Measurements from ENCODE around the gene POLR2F.
A peak's percentile ranks its signal among the peaks of the same experiment; 100 is the strongest.

Gene POLR2F

DNA sequence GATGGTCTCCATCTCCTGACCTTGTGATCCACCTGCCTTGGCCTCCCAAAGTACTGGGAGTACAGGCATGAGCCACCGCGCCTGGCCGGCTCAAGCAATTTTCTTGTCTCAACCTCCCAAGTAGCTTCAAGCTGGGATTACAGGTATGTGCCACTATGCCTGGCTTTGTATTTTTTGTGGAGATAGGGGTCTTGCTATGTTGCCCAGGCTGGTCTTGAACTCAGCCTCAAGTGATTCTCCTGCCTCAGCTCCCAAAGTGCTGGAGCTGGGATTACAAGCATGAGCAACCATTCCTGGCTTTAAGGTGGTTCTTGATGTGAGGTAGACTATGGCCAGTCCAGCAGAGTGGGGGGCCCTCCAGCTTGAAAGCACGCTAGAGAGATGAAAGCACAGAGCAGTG is 7.6 kb downstream of the POLR2F start:
- H3K9ac ChIP-seq (ENCODE audit: low read depth, low read length, poor library complexity) = no peak overlapping the region
- H3K27me3 ChIP-seq (ENCODE audit: control insufficient read depth in 3 of 3, insufficient read depth in 3 of 3, low read depth in 1 of 3, low read length in 3 of 3) = no peaks in the 10 kb centered on the region
- H3K27ac ChIP-seq (replicated peaks; ENCODE audit: low read length) = no peak overlapping the region
- H3K4ac ChIP-seq (ENCODE audit: low read length) = no peak overlapping the region
- H3K4me1 ChIP-seq (ENCODE audit: control insufficient read depth in 2 of 2, insufficient read depth in 1 of 2, low read depth in 1 of 2, low read length in 2 of 2) = peaks cover 0 to under 1% of the 10 kb centered on the region in 2 donors
- H3K4me2 ChIP-seq (ENCODE audit: insufficient read depth, low read length, poor library complexity, severe bottlenecking) = no peak overlapping the region
- H3K23ac ChIP-seq (ENCODE audit: low read depth, low read length, poor library complexity) = no peak overlapping the region
- no peak overlapping the region for H2BK5ac ChIP-seq (ENCODE audit: low read length)
- peaks cover 36 to 83% of the 10 kb centered on the region in 2 donors for H3K36me3 ChIP-seq (replicated peaks in 1 of 2; ENCODE audit: control insufficient read depth in 2 of 2, insufficient read depth in 2 of 2, low read length in 2 of 2)
- no peak overlapping the region for H3K18ac ChIP-seq (ENCODE audit: low read length)
- peaks cover 0 to 2% of the 10 kb centered on the region in 2 donors for H3K9me3 ChIP-seq (replicated peaks in 1 of 2; ENCODE audit: control insufficient read depth in 2 of 2, insufficient read depth in 1 of 2, low read depth in 1 of 2, low read length in 2 of 2)
- no peak overlapping the region for H3K4me3 ChIP-seq (ENCODE audit: low read length in 2 of 2)
- no peak overlapping the region for H4K91ac ChIP-seq (ENCODE audit: low read depth, low read length, poor library complexity)
- H3K79me1 ChIP-seq (ENCODE audit: low read depth, low read length) = peaks cover 2% of the 10 kb centered on the region
- H3K14ac ChIP-seq (ENCODE audit: low read length) = no peak overlapping the region
- no CpG with 5 or more reads among the region's 4 CpGs for WGBS, 2 donors (ENCODE audit: extremely low coverage in 2 of 2, insufficient read length in 2 of 2, insufficient replicate concordance in 1 of 2)
- no peak overlapping the region for H2AK5ac ChIP-seq (ENCODE audit: low read depth, low read length)
- no peak overlapping the region for H2BK12ac ChIP-seq (ENCODE audit: low read length)
- no peak overlapping the region for H2BK120ac ChIP-seq (ENCODE audit: low read depth, low read length)
- no peak overlapping the region for H2AFZ ChIP-seq (ENCODE audit: low read length)
- H2BK15ac ChIP-seq (ENCODE audit: low read length) = no peak overlapping the region
- no peak for DNase-seq (ENCODE audit: low spot score)
- H4K8ac ChIP-seq (ENCODE audit: low read depth, low read length) = no peak overlapping the region

DNA sequence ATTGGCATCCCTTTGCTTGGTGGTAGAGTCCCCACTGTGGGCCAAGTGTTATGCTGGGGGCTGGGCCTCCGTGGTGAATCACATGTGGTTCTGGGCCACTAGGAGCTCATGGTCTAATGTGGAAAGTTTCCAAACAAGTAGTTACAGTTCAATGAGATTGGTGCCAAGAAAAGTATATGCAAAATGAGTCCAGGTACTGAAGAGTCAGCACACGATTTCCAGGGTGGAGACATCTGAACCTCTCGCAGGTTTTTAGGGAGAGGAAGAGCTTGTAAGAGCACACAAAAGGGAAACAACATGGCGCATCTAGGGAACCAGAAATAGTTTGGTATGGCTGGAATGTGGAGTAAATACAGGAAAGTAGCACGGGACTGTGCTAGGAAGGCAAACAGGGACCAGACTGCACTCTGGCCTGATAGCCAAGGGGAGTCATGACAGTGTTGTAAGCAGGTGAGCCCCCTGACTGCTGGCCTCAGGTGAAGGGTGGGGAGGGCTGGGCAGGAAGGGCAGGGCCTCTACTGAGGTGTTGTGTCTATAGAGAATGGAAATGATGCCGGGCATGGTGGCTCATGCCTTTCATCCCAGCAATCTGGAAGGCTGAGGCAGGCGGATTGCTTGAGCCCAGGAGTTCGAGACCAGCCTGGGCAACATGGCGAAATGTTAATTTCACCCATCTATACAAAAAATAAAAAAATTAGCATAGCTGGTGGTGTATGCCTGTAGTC is 12.6 kb downstream of the POLR2F start:
- Histone ChIP-seq H4K91ac (ENCODE audit: low read depth, low read length, poor library complexity) (no peak overlapping the region), H2BK12ac (ENCODE audit: low read length) (no peak overlapping the region), H3K4me1 (ENCODE audit: control insufficient read depth in 2 of 2, insufficient read depth in 1 of 2, low read depth in 1 of 2, low read length in 2 of 2) (peaks cover 4 to 21% of the 10 kb centered on the region in 2 donors), H2AK5ac (ENCODE audit: low read depth, low read length) (no peak overlapping the region), H2BK15ac (ENCODE audit: low read length) (no peak overlapping the region), H3K4me3 (ENCODE audit: low read length in 2 of 2) (no peak overlapping the region), H3K36me3 (replicated peaks in 1 of 2; ENCODE audit: control insufficient read depth in 2 of 2, insufficient read depth in 2 of 2, low read length in 2 of 2) (peaks cover 22 to 76% of the 10 kb centered on the region in 2 donors), H3K27me3 (ENCODE audit: control insufficient read depth in 3 of 3, insufficient read depth in 3 of 3, low read depth in 1 of 3, low read length in 3 of 3) (no peaks in the 10 kb centered on the region), H3K23ac (ENCODE audit: low read depth, low read length, poor library complexity) (no peak overlapping the region), H3K27ac (replicated peaks; ENCODE audit: low read length) (no peak overlapping the region), H3K9ac (ENCODE audit: low read depth, low read length, poor library complexity) (peak overlapping the region; percentile 61), H3K14ac (ENCODE audit: low read length) (no peak overlapping the region), H3K79me1 (ENCODE audit: low read depth, low read length) (peaks cover 3% of the 10 kb centered on the region), H2AFZ (ENCODE audit: low read length) (no peak overlapping the region), H3K9me3 (replicated peaks in 1 of 2; ENCODE audit: control insufficient read depth in 2 of 2, insufficient read depth in 1 of 2, low read depth in 1 of 2, low read length in 2 of 2) (no peaks in the 10 kb centered on the region), H3K4me2 (ENCODE audit: insufficient read depth, low read length, poor library complexity, severe bottlenecking) (no peak overlapping the region), H2BK5ac (ENCODE audit: low read length) (peak overlapping the region; percentile 57), H2BK120ac (ENCODE audit: low read depth, low read length) (no peak overlapping the region), H4K8ac (ENCODE audit: low read depth, low read length) (peak overlapping the region; percentile 83), H3K4ac (ENCODE audit: low read length) (no peak overlapping the region), H3K18ac (ENCODE audit: low read length) (peak overlapping the region; percentile 13)
- no peak for DNase-seq (ENCODE audit: low spot score)
- no CpG with 5 or more reads among the region's 9 CpGs for WGBS, 2 donors (ENCODE audit: extremely low coverage in 2 of 2, insufficient read length in 2 of 2, insufficient replicate concordance in 1 of 2)

GRCh38 chr22:37967147-37967546 is 13.6 kb downstream of the POLR2F start:
- no peak overlapping the region for H4K8ac ChIP-seq (ENCODE audit: low read depth, low read length)
- no peak overlapping the region for H3K14ac ChIP-seq (ENCODE audit: low read length)
- no peak overlapping the region for H2BK15ac ChIP-seq (ENCODE audit: low read length)
- H3K79me1 ChIP-seq (ENCODE audit: low read depth, low read length) = peaks cover 3% of the 10 kb centered on the region
- no peaks in the 10 kb centered on the region for H3K27me3 ChIP-seq (ENCODE audit: control insufficient read depth in 3 of 3, insufficient read depth in 3 of 3, low read depth in 1 of 3, low read length in 3 of 3)
- no peaks in the 10 kb centered on the region for H3K9me3 ChIP-seq (replicated peaks in 1 of 2; ENCODE audit: control insufficient read depth in 2 of 2, insufficient read depth in 1 of 2, low read depth in 1 of 2, low read length in 2 of 2)
- H2AFZ ChIP-seq (ENCODE audit: low read length) = no peak overlapping the region
- no peak overlapping the region for H4K91ac ChIP-seq (ENCODE audit: low read depth, low read length, poor library complexity)
- peaks cover 15 to 66% of the 10 kb centered on the region in 2 donors for H3K36me3 ChIP-seq (replicated peaks in 1 of 2; ENCODE audit: control insufficient read depth in 2 of 2, insufficient read depth in 2 of 2, low read length in 2 of 2)
- WGBS, 2 donors (ENCODE audit: extremely low coverage in 2 of 2, insufficient read length in 2 of 2, insufficient replicate concordance in 1 of 2) = no CpG with 5 or more reads among the region's 1 CpG
- peak overlapping the region; percentile 50 for H2BK12ac ChIP-seq (ENCODE audit: low read length)
- no peak overlapping the region for H3K23ac ChIP-seq (ENCODE audit: low read depth, low read length, poor library complexity)
- peak overlapping the region; percentile 25 for H3K9ac ChIP-seq (ENCODE audit: low read depth, low read length, poor library complexity)
- no peak overlapping the region for H3K4me3 ChIP-seq (ENCODE audit: low read length in 2 of 2)
- H2BK5ac ChIP-seq (ENCODE audit: low read length) = peak overlapping the region; percentile 57
- no peak overlapping the region for H2BK120ac ChIP-seq (ENCODE audit: low read depth, low read length)
- no peak overlapping the region for H3K18ac ChIP-seq (ENCODE audit: low read length)
- H3K4me2 ChIP-seq (ENCODE audit: insufficient read depth, low read length, poor library complexity, severe bottlenecking) = no peak overlapping the region
- peaks cover 9 to 28% of the 10 kb centered on the region in 2 donors for H3K4me1 ChIP-seq (ENCODE audit: control insufficient read depth in 2 of 2, insufficient read depth in 1 of 2, low read depth in 1 of 2, low read length in 2 of 2)
- DNase-seq (ENCODE audit: low spot score) = no peak
- peak overlapping the region; percentile 83 for H3K27ac ChIP-seq (replicated peaks; ENCODE audit: low read length)
- H3K4ac ChIP-seq (ENCODE audit: low read length) = no peak overlapping the region
- no peak overlapping the region for H2AK5ac ChIP-seq (ENCODE audit: low read depth, low read length)

GRCh38 chr22:37967637-37968451 is 14.3 kb downstream of the POLR2F start:
- Histone ChIP-seq H3K36me3 (replicated peaks in 1 of 2; ENCODE audit: control insufficient read depth in 2 of 2, insufficient read depth in 2 of 2, low read length in 2 of 2) (peaks cover 13 to 69% of the 10 kb centered on the region in 2 donors), H3K4me1 (ENCODE audit: control insufficient read depth in 2 of 2, insufficient read depth in 1 of 2, low read depth in 1 of 2, low read length in 2 of 2) (peaks cover 9 to 30% of the 10 kb centered on the region in 2 donors), H2BK120ac (ENCODE audit: low read depth, low read length) (no peak overlapping the region), H3K23ac (ENCODE audit: low read depth, low read length, poor library complexity) (no peak overlapping the region), H3K27me3 (ENCODE audit: control insufficient read depth in 3 of 3, insufficient read depth in 3 of 3, low read depth in 1 of 3, low read length in 3 of 3) (no peaks in the 10 kb centered on the region), H3K18ac (ENCODE audit: low read length) (peak overlapping the region; percentile 92), H2AFZ (ENCODE audit: low read length) (no peak overlapping the region), H4K91ac (ENCODE audit: low read depth, low read length, poor library complexity) (no peak overlapping the region), H3K4me3 (ENCODE audit: low read length in 2 of 2) (no peak overlapping the region), H2BK5ac (ENCODE audit: low read length) (peak overlapping the region; percentile 89), H2AK5ac (ENCODE audit: low read depth, low read length) (peak overlapping the region; percentile 33), H2BK15ac (ENCODE audit: low read length) (peak overlapping the region; percentile 46), H3K27ac (replicated peaks; ENCODE audit: low read length) (peak overlapping the region; percentile 83), H3K4me2 (ENCODE audit: insufficient read depth, low read length, poor library complexity, severe bottlenecking) (peak overlapping the region; percentile 21), H3K9ac (ENCODE audit: low read depth, low read length, poor library complexity) (peak overlapping the region; percentile 67), H4K8ac (ENCODE audit: low read depth, low read length) (no peak overlapping the region), H2BK12ac (ENCODE audit: low read length) (no peak overlapping the region), H3K79me1 (ENCODE audit: low read depth, low read length) (peaks cover 4% of the 10 kb centered on the region), H3K9me3 (replicated peaks in 1 of 2; ENCODE audit: control insufficient read depth in 2 of 2, insufficient read depth in 1 of 2, low read depth in 1 of 2, low read length in 2 of 2) (no peaks in the 10 kb centered on the region), H3K4ac (ENCODE audit: low read length) (peak overlapping the region; percentile 14), H3K14ac (ENCODE audit: low read length) (no peak overlapping the region)
- no peak for DNase-seq (ENCODE audit: low spot score)
- no CpG with 5 or more reads among the region's 14 CpGs for WGBS, 2 donors (ENCODE audit: extremely low coverage in 2 of 2, insufficient read length in 2 of 2, insufficient replicate concordance in 1 of 2)

Data from neuronal stem cell (in vitro differentiated cells).